ENCODE measurements around the gene FILIP1L. TPM values are rescaled to one million over a fixed set of nuclear protein-coding genes. Genes with fewer than 3 reads are reported as not detected.
A peak's percentile ranks its signal among the peaks of the same experiment; 100 is the strongest.

Gene FILIP1L
- polyA plus RNA-seq, 1 of the 3 experiments (the other 2 are of a cell fraction): 26.8 TPM

DNA sequence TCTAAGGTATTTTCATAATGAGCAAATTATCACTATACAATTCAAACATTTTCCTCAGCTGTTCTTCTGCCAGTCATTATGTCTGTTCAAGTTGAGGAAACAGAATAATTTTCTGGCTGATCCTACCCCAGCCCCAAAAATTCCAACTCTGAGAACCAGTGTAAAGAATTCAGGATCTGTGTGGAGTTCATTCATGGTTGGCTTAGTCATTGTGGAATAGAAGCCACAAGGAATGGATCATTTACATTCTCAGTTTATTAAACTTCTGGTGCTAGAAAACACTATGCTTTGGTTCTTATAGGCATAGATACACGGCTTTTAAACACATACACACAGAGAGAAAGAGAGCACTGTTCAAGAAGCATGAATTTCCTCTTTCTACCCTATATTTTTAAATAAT lies 162.0 kb downstream of the FILIP1L start:
- Histone ChIP-seq H4K20me1 (ENCODE audit: insufficient read depth) (no peaks in the 10 kb centered on the region), H3K4me3 (ENCODE audit: low read depth in 2 of 2, low read length in 1 of 2) (no peak overlapping the region), H3K9me2 (no peaks in the 10 kb centered on the region), H3K36me3 (replicated peaks in 1 of 2; ENCODE audit: control insufficient read depth in 1 of 2, insufficient read depth in 2 of 2, low read length in 1 of 2) (no peaks in the 10 kb centered on the region), H3K9ac (peak overlapping the region; percentile 17; the same call in 1 of the 2 replicates), H3K4me1 (ENCODE audit: control insufficient read depth in 1 of 2, insufficient read depth in 2 of 2, low read depth in 1 of 2, low read length in 1 of 2) (peaks cover 0 to 18% of the 10 kb centered on the region in 2 experiments; a peak in 1 of 4 replicates), H3K27me3 (ENCODE audit: insufficient read depth) (no peaks in the 10 kb centered on the region), H3K4me2 (peak overlapping the region; percentile 4; the same call in 1 of the 2 replicates), H3K27ac (ENCODE audit: low read depth in 2 of 2, low read length in 1 of 2) (peak overlapping the region in 1 of 2 experiments; percentile 69; a peak in 2 of 4 replicates), H3F3A (replicated peaks; ENCODE audit: insufficient read depth) (peaks cover 15% of the 10 kb centered on the region), H2AFZ (ENCODE audit: low read depth) (peak overlapping the region; percentile 17; the same call in 1 of the 2 replicates), H3K9me3 (no peaks in the 10 kb centered on the region), H3K79me2 (ENCODE audit: insufficient read depth) (no peaks in the 10 kb centered on the region)
- ChIA-PET CTCF (interaction anchor here (0.6 kb wide), 1 partner anchor 10 kb away, joined by 3 read pairs; no protein-coding TSS in a partner anchor), POLR2A (no interaction called here)
- peak; percentile 36; the same call in 1 of the 2 replicates for TF ChIP-seq TCF12 (IDR thresholded peaks at IDR 0.05)
- TF ChIP-seq MEF2A (IDR thresholded peaks at IDR 0.05; ENCODE audit: borderline replicate concordance, low read depth): no peak
- TF ChIP-seq TEAD4 (IDR thresholded peaks at IDR 0.05; ENCODE audit: borderline replicate concordance, insufficient read depth): peak; percentile 31; the same call in 1 of the 2 replicates
- TF ChIP-seq SMC3 (IDR thresholded peaks at IDR 0.05; ENCODE audit: low read depth, low read length): no peak
- TF ChIP-seq EP300 (IDR thresholded peaks at IDR 0.05; ENCODE audit: borderline replicate concordance in 1 of 2, low read depth in 1 of 2, low read length in 1 of 2): peak in 1 of 2 experiments; percentile 28; a peak in 1 of 4 replicates
- TF ChIP-seq FOSL2 (IDR thresholded peaks at IDR 0.05; ENCODE audit: borderline replicate concordance, low read depth): peak; percentile 65; the same call in 1 of the 2 replicates
- TF ChIP-seq CHD2 (IDR thresholded peaks at IDR 0.05; ENCODE audit: low read length, partially characterized antibody): no peak
- TF ChIP-seq, protein P1, sequence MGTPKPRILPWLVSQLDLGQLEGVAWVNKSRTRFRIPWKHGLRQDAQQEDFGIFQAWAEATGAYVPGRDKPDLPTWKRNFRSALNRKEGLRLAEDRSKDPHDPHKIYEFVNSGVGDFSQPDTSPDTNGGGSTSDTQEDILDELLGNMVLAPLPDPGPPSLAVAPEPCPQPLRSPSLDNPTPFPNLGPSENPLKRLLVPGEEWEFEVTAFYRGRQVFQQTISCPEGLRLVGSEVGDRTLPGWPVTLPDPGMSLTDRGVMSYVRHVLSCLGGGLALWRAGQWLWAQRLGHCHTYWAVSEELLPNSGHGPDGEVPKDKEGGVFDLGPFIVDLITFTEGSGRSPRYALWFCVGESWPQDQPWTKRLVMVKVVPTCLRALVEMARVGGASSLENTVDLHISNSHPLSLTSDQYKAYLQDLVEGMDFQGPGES (IDR thresholded peaks at IDR 0.05; ENCODE audit: low read depth, low read length): no peak
- no peak for TF ChIP-seq RXRA (IDR thresholded peaks at IDR 0.05; ENCODE audit: borderline replicate concordance, low read depth)
- TF ChIP-seq JUND (IDR thresholded peaks at IDR 0.05): peak; percentile 34; the same call in 1 of the 2 replicates
- TF ChIP-seq, protein P2, sequence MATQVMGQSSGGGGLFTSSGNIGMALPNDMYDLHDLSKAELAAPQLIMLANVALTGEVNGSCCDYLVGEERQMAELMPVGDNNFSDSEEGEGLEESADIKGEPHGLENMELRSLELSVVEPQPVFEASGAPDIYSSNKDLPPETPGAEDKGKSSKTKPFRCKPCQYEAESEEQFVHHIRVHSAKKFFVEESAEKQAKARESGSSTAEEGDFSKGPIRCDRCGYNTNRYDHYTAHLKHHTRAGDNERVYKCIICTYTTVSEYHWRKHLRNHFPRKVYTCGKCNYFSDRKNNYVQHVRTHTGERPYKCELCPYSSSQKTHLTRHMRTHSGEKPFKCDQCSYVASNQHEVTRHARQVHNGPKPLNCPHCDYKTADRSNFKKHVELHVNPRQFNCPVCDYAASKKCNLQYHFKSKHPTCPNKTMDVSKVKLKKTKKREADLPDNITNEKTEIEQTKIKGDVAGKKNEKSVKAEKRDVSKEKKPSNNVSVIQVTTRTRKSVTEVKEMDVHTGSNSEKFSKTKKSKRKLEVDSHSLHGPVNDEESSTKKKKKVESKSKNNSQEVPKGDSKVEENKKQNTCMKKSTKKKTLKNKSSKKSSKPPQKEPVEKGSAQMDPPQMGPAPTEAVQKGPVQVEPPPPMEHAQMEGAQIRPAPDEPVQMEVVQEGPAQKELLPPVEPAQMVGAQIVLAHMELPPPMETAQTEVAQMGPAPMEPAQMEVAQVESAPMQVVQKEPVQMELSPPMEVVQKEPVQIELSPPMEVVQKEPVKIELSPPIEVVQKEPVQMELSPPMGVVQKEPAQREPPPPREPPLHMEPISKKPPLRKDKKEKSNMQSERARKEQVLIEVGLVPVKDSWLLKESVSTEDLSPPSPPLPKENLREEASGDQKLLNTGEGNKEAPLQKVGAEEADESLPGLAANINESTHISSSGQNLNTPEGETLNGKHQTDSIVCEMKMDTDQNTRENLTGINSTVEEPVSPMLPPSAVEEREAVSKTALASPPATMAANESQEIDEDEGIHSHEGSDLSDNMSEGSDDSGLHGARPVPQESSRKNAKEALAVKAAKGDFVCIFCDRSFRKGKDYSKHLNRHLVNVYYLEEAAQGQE (IDR thresholded peaks at IDR 0.05; ENCODE audit: low read depth, low read length): no peak
- no peak for TF ChIP-seq TAF1 (IDR thresholded peaks at IDR 0.05; ENCODE audit: borderline replicate concordance, low read depth, low read length)
- TF ChIP-seq, protein P3, sequence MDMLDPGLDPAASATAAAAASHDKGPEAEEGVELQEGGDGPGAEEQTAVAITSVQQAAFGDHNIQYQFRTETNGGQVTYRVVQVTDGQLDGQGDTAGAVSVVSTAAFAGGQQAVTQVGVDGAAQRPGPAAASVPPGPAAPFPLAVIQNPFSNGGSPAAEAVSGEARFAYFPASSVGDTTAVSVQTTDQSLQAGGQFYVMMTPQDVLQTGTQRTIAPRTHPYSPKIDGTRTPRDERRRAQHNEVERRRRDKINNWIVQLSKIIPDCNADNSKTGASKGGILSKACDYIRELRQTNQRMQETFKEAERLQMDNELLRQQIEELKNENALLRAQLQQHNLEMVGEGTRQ (IDR thresholded peaks at IDR 0.05; ENCODE audit: borderline replicate concordance, low read depth, low read length): no peak
- no peak for DNase-seq
- WGBS (ENCODE audit: low lambda C conversion rate): 33% methylated on average over 1 of the region's 1 CpG

All from SK-N-SH (cell line).